HepG2 (cell line): ENCODE results near the gene VPS11. TPM values are rescaled to one million over a fixed set of nuclear protein-coding genes. Genes with fewer than 3 reads are reported as not detected.

ENCODE experiments used
- CCAR2 ChIP-seq: fragments of 200-400 bp; formaldehyde crosslinking; optimal IDR thresholded peaks from 2 replicates; pipeline ENCODE3; 2018; ENCODE audit warnings: low read depth, mild to moderate bottlenecking, low read length, moderate library complexity
- DNMT1 ChIP-seq: sonication (generic); formaldehyde crosslinking; IDR thresholded peaks from 2 replicates; pipeline ENCODE4 v1.5.1; 2020; ENCODE audit warnings: mild to moderate bottlenecking, missing genetic modification reagents
- HNF4G ChIP-seq, 2 experiments: sonication (generic) in 1 of 2; formaldehyde crosslinking in 1 of 2; IDR thresholded peaks; 2 replicates each; pipeline versions ENCODE4 v1.4.0 to v1.6.1; 2011 to 2020; ENCODE audit warnings: borderline replicate concordance in 2 of 2, low read depth in 2 of 2, mild to moderate bottlenecking in 2 of 2, low read length in 1 of 2, missing genetic modification reagents in 1 of 2, moderate library complexity in 1 of 2
- ISL2 ChIP-seq: sonication (generic); formaldehyde crosslinking; IDR thresholded peaks from 2 replicates; pipeline ENCODE4 v1.5.0; 2020; ENCODE audit warnings: missing genetic modification reagents
- JUN ChIP-seq: sonication (generic); formaldehyde crosslinking; IDR thresholded peaks from 2 replicates; pipeline ENCODE4 v1.4.0; 2020; ENCODE audit warnings: mild to moderate bottlenecking, missing genetic modification reagents
- KDM5A ChIP-seq: fragments of 200-600 bp; sonication (generic); IDR thresholded peaks from 2 replicates; pipeline ENCODE4 v1.7.0; 2018; ENCODE audit warnings: antibody characterized with exemption, mild to moderate bottlenecking, low read length, borderline replicate concordance
- MYNN ChIP-seq: sonication (generic); formaldehyde crosslinking; IDR thresholded peaks from 2 replicates; pipeline ENCODE4 v1.4.0; 2020; ENCODE audit warnings: mild to moderate bottlenecking, low read depth, missing genetic modification reagents
- NAIF1 ChIP-seq: sonication (generic); formaldehyde crosslinking; IDR thresholded peaks from 2 replicates; pipeline ENCODE4 v1.5.0; 2020; ENCODE audit warnings: mild to moderate bottlenecking, missing genetic modification reagents, borderline replicate concordance
- NKX3-1 ChIP-seq: sonication (generic); formaldehyde crosslinking; IDR thresholded peaks from 2 replicates; pipeline ENCODE4 v1.5.0; 2020; ENCODE audit warnings: missing genetic modification reagents
- PHF8 ChIP-seq: sonication (generic); formaldehyde crosslinking; IDR thresholded peaks from 2 replicates; pipeline ENCODE4 v1.5.0; 2020; ENCODE audit warnings: missing genetic modification reagents
- RAD21 ChIP-seq: fragments of 450-650 bp; formaldehyde crosslinking; IDR thresholded peaks from 2 replicates; pipeline ENCODE4 v1.5.0; 2020; ENCODE audit warnings: mild to moderate bottlenecking
- RBM39 ChIP-seq: fragments of 200-400 bp; formaldehyde crosslinking; IDR thresholded peaks from one replicate; pipeline ENCODE4 v1.6.1; 2018; ENCODE audit warnings: antibody characterized with exemption, mild to moderate bottlenecking, low read depth, low read length; ENCODE audit not compliant: poor library complexity, severe bottlenecking
- REL ChIP-seq: sonication (generic); formaldehyde crosslinking; conservative IDR thresholded peaks from 2 replicates; pipeline ENCODE4 v1.8.0; 2022; ENCODE audit warnings: mild to moderate bottlenecking, missing genetic modification reagents, moderate library complexity
- ZFP82 ChIP-seq: sonication (generic); formaldehyde crosslinking; IDR thresholded peaks from 2 replicates; pipeline ENCODE4 v1.5.1; 2020; ENCODE audit warnings: mild to moderate bottlenecking, missing genetic modification reagents, borderline replicate concordance
- ZSCAN12 ChIP-seq: sonication (generic); formaldehyde crosslinking; IDR thresholded peaks from 2 replicates; pipeline ENCODE4 v1.9.0; 2021; ENCODE audit warnings: mild to moderate bottlenecking, missing genetic modification reagents
- polyA plus RNA-seq, 8 experiments: library from polyadenylated mRNA; depleted of rRNA in 3 of 8; stranded (reverse) in 7 of 8; unstranded in 1 of 8; fragments of >200 nt; fragmentation: Illumina TruSeq in 4 of 8; extraction: Trizol in 4 of 8; gene quantifications; 2 replicates each; pipeline versions ENCODE4 v1.2.1 to v1.2.3, GENCODE V29; 2011 to 2016; ENCODE audit warnings: low read depth in 4 of 8, missing spikeins in 1 of 8, mixed read lengths in 1 of 8; ENCODE audit not compliant: insufficient read depth in 1 of 8
- total RNA-seq, 5 experiments: library from RNA; depleted of rRNA; stranded (reverse); fragments of >200 nt; fragmentation: Illumina TruSeq; extraction: Trizol; gene quantifications; 2 replicates each; pipeline ENCODE4 v1.2.3, GENCODE V29; 2016; ENCODE audit warnings: low read depth in 1 of 5
- TF ChIP-seq, protein P1 (sequence below), 2 experiments: sonication (generic) in 1 of 2; formaldehyde crosslinking in 1 of 2; IDR thresholded peaks; 2 replicates each; pipeline versions ENCODE4 v1.4.0 to v1.6.1; 2018 to 2020; ENCODE audit warnings: missing genetic modification reagents in 2 of 2, borderline replicate concordance in 1 of 2, low read depth in 1 of 2, mild to moderate bottlenecking in 1 of 2, missing biosample characterization in 1 of 2
- TF ChIP-seq, protein P2 (sequence below): sonication (generic); formaldehyde crosslinking; IDR thresholded peaks from 2 replicates; pipeline ENCODE4 v1.4.0; 2020; ENCODE audit warnings: mild to moderate bottlenecking, missing genetic modification reagents

VPS11 gene
- total and polyA plus RNA-seq, 2 of the 13 experiments (the other 11 are each of a cell fraction or from before 2014, with no cell fraction given) = 13.7 to 21.6 TPM

DNA sequence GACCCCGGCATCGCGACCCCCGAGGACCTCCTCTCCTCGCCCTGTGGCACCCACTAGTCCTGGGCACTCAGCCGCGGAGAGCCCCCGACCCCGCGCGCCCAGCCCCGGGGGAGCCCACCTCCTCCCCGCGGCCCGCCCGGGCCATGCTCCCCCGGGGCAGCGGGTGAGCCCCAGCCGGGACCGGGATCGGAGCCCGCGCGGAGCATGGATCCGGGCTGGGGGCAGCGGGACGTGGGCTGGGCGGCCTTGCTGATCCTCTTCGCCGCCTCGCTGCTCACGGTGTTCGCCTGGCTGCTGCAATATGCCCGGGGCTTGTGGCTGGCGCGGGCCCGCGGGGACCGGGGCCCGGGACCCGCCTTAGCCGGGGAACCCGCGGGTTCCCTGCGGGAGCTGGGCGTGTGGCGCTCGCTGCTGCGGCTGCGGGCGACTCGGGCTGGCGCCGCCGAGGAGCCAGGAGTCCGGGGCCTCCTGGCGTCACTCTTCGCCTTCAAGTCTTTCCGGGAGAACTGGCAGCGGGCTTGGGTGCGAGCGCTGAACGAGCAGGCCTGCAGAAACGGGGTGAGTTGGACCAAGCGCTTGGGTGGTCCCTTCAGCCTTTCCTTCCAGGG lies 40.0 kb downstream of the VPS11 start (continued):
- TF ChIP-seq DNMT1 (CRISPR knock-in tag) = 0 out of 2 replicates have a peak, but pooled peaks have one; percentile 9
- no peak for TF ChIP-seq ZFP82 (CRISPR knock-in tag)
- peak; percentile 15 for TF ChIP-seq PHF8 (CRISPR knock-in tag)
- TF ChIP-seq REL (CRISPR knock-in tag) = 0 out of 2 replicates have a peak, but pooled peaks have one; percentile 61
- no peak for TF ChIP-seq NKX3-1 (CRISPR knock-in tag)
- TF ChIP-seq NAIF1 (CRISPR knock-in tag) = no peak
- TF ChIP-seq ZSCAN12 = 0 out of 2 replicates have a peak, but pooled peaks have one; percentile 24
- no peak for TF ChIP-seq JUN (CRISPR knock-in tag)
- TF ChIP-seq KDM5A = peak; percentile 29; the same call in 1 of the 2 replicates
- TF ChIP-seq CCAR2 = no peak
- no peak for TF ChIP-seq HNF4G (IDR thresholded peaks at IDR 0.05; ENCODE audit: borderline replicate concordance, low read depth, low read length)
- TF ChIP-seq HNF4G (CRISPR knock-in tag; IDR thresholded peaks at IDR 0.05; ENCODE audit: borderline replicate concordance, low read depth) = no peak
- TF ChIP-seq MYNN (CRISPR knock-in tag) = no peak
- TF ChIP-seq, protein P1, sequence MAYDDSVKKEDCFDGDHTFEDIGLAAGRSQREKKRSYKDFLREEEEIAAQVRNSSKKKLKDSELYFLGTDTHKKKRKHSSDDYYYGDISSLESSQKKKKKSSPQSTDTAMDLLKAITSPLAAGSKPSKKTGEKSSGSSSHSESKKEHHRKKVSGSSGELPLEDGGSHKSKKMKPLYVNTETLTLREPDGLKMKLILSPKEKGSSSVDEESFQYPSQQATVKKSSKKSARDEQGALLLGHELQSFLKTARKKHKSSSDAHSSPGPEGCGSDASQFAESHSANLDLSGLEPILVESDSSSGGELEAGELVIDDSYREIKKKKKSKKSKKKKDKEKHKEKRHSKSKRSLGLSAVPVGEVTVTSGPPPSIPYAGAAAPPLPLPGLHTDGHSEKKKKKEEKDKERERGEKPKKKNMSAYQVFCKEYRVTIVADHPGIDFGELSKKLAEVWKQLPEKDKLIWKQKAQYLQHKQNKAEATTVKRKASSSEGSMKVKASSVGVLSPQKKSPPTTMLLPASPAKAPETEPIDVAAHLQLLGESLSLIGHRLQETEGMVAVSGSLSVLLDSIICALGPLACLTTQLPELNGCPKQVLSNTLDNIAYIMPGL (CRISPR knock-in tag; IDR thresholded peaks at IDR 0.05; ENCODE audit: borderline replicate concordance in 1 of 2, low read depth in 1 of 2) = no peak
- TF ChIP-seq ISL2 (CRISPR knock-in tag) = no peak; the same call in 1 of the 2 replicates
- TF ChIP-seq RBM39 = peak; percentile 15
- TF ChIP-seq, protein P2, sequence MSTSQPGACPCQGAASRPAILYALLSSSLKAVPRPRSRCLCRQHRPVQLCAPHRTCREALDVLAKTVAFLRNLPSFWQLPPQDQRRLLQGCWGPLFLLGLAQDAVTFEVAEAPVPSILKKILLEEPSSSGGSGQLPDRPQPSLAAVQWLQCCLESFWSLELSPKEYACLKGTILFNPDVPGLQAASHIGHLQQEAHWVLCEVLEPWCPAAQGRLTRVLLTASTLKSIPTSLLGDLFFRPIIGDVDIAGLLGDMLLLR = 0 out of 2 replicates have a peak, but pooled peaks have one; percentile 4
- peak; percentile 4; the same call in 1 of the 2 replicates for TF ChIP-seq RAD21 (CRISPR knock-in tag)
